Astrocyte (in vitro differentiated cells and primary cell): Measurements from ENCODE around the gene ARID5B. TPM values are rescaled to one million over a fixed set of nuclear protein-coding genes. Genes with fewer than 3 reads are reported as not detected.

ENCODE experiments used
- DNase-seq: peaks from one replicate; pipeline ENCODE4 v3.0.0-alpha.2; 2010; ENCODE audit warnings: low read depth
- FAIRE-seq: peaks from 2 replicates; lab custom pipeline; 2011; peaks lifted over from hg19 to GRCh38; lab: Jason Lieb, UNC
- H2AFZ ChIP-seq: 2 replicates; pipeline ENCODE4 v1.6.0; 2012; ENCODE audit warnings: low read depth, low read length, inconsistent platforms
- H3K27ac ChIP-seq: 2 replicates; pipeline ENCODE4 v1.5.1; 2011; ENCODE audit warnings: low read depth, low read length, inconsistent platforms
- H3K27me3 ChIP-seq: 2 replicates; pipeline ENCODE4 v1.6.0; 2011; ENCODE audit warnings: low read length, inconsistent platforms; ENCODE audit not compliant: insufficient read depth
- H3K36me3 ChIP-seq: 2 replicates; pipeline ENCODE4 v1.5.1; 2011; ENCODE audit warnings: low read length, inconsistent platforms; ENCODE audit not compliant: insufficient read depth
- H3K4me1 ChIP-seq: 2 replicates; pipeline ENCODE4 v1.5.1; 2011; ENCODE audit warnings: low read length, inconsistent platforms; ENCODE audit not compliant: insufficient read depth
- H3K4me2 ChIP-seq: 2 replicates; pipeline ENCODE4 v1.6.0; 2012; ENCODE audit warnings: low read length, inconsistent platforms
- H3K4me3 ChIP-seq: 2 replicates; pipeline ENCODE4 v1.5.1; 2011; ENCODE audit warnings: low read depth, mild to moderate bottlenecking, low read length, inconsistent platforms; ENCODE audit not compliant: insufficient read depth
- H3K79me2 ChIP-seq: 2 replicates; pipeline ENCODE4 v1.6.0; 2012; ENCODE audit warnings: mild to moderate bottlenecking, low read length, inconsistent platforms; ENCODE audit not compliant: insufficient read depth
- H3K9ac ChIP-seq: 2 replicates; pipeline ENCODE4 v1.6.0; 2012; ENCODE audit warnings: mild to moderate bottlenecking, low read length, inconsistent platforms
- H3K9me3 ChIP-seq: 2 replicates; pipeline ENCODE4 v1.5.1; 2012; ENCODE audit warnings: low read depth, mild to moderate bottlenecking, low read length, inconsistent platforms; ENCODE audit not compliant: insufficient read depth
- H4K20me1 ChIP-seq: 2 replicates; pipeline ENCODE4 v1.6.0; 2012; ENCODE audit warnings: low read length, inconsistent platforms; ENCODE audit not compliant: insufficient read depth
- H3K27ac Mint-ChIP-seq: one replicate; pipeline ENCODE4 v1.8.0; 2021; ENCODE audit warnings: mild to moderate bottlenecking, mixed read lengths; ENCODE audit not compliant: unreplicated experiment
- H3K27me3 Mint-ChIP-seq: one replicate; pipeline ENCODE4 v1.8.0; 2021; ENCODE audit warnings: low read depth, mixed read lengths; ENCODE audit not compliant: unreplicated experiment
- H3K36me3 Mint-ChIP-seq: one replicate; pipeline ENCODE4 v1.8.0; 2021; ENCODE audit warnings: low read depth, mixed read lengths; ENCODE audit not compliant: unreplicated experiment
- H3K4me1 Mint-ChIP-seq: one replicate; pipeline ENCODE4 v1.8.0; 2021; ENCODE audit warnings: low read depth, mixed read lengths; ENCODE audit not compliant: unreplicated experiment
- H3K4me3 Mint-ChIP-seq: one replicate; pipeline ENCODE4 v1.8.0; 2021; ENCODE audit warnings: mild to moderate bottlenecking, moderate library complexity, mixed read lengths; ENCODE audit not compliant: unreplicated experiment
- H3K9me3 Mint-ChIP-seq: one replicate; pipeline ENCODE4 v1.8.0; 2021; ENCODE audit warnings: mild to moderate bottlenecking, mixed read lengths; ENCODE audit not compliant: unreplicated experiment
- EZH2 ChIP-seq: IDR thresholded peaks from 2 replicates; pipeline ENCODE4 v1.6.1; 2012; ENCODE audit warnings: mild to moderate bottlenecking, low read length, inconsistent platforms; ENCODE audit not compliant: insufficient read depth
- total RNA-seq: library from RNA; stranded (reverse); gene quantifications from 2 replicates; pipeline ENCODE4 v1.2.1, GENCODE V29; 2021
- TF ChIP-seq, protein P1 (sequence below): IDR thresholded peaks from 2 replicates; pipeline ENCODE4 v1.5.1; 2011; ENCODE audit warnings: low read depth, mild to moderate bottlenecking, inconsistent platforms, low read length, moderate library complexity; ENCODE audit not compliant: insufficient read depth

Gene ARID5B
- total RNA-seq, 1 donor from 2014 or later, result 66.0 TPM

- FAIRE-seq, result no peak
- Mint-ChIP-seq H3K36me3 (peaks cover 25% of the 10 kb centered on the region), H3K4me1 (no peaks in the 10 kb centered on the region), H3K27ac (no peak overlapping the region), H3K9me3 (peaks cover 2% of the 10 kb centered on the region), H3K4me3 (no peak overlapping the region), H3K27me3 (no peaks in the 10 kb centered on the region)
- Histone ChIP-seq H4K20me1 (no peaks in the 10 kb centered on the region), H3K9ac (no peak overlapping the region), H3K4me2 (no peak overlapping the region), H3K4me1 (no peaks in the 10 kb centered on the region), H3K79me2 (peaks cover 18% of the 10 kb centered on the region), H3K4me3 (no peak overlapping the region), H3K27ac (no peak overlapping the region), H3K36me3 (peaks cover 2% of the 10 kb centered on the region), H3K9me3 (no peaks in the 10 kb centered on the region), H3K27me3 (no peaks in the 10 kb centered on the region), H2AFZ (no peak overlapping the region)
- DNase-seq, result no peak
- TF ChIP-seq, protein P1, sequence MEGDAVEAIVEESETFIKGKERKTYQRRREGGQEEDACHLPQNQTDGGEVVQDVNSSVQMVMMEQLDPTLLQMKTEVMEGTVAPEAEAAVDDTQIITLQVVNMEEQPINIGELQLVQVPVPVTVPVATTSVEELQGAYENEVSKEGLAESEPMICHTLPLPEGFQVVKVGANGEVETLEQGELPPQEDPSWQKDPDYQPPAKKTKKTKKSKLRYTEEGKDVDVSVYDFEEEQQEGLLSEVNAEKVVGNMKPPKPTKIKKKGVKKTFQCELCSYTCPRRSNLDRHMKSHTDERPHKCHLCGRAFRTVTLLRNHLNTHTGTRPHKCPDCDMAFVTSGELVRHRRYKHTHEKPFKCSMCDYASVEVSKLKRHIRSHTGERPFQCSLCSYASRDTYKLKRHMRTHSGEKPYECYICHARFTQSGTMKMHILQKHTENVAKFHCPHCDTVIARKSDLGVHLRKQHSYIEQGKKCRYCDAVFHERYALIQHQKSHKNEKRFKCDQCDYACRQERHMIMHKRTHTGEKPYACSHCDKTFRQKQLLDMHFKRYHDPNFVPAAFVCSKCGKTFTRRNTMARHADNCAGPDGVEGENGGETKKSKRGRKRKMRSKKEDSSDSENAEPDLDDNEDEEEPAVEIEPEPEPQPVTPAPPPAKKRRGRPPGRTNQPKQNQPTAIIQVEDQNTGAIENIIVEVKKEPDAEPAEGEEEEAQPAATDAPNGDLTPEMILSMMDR, result no peak
- no peak for TF ChIP-seq EZH2
These were observed 108.9 kb downstream of the ARID5B start for GRCh38 chr10:62010366-62010765.

GRCh38 chr10:62011558-62011957 is 110.1 kb downstream of the ARID5B start:
- Histone ChIP-seq H3K4me3 (no peak overlapping the region), H3K27me3 (no peaks in the 10 kb centered on the region), H3K9ac (no peak overlapping the region), H3K79me2 (peaks cover 20% of the 10 kb centered on the region), H3K4me2 (no peak overlapping the region), H3K27ac (no peak overlapping the region), H4K20me1 (no peaks in the 10 kb centered on the region), H2AFZ (no peak overlapping the region), H3K36me3 (peaks cover 2% of the 10 kb centered on the region), H3K4me1 (peaks cover 8% of the 10 kb centered on the region), H3K9me3 (no peaks in the 10 kb centered on the region)
- H3K4me3 Mint-ChIP-seq, result no peak overlapping the region
- H3K27ac Mint-ChIP-seq, result no peak overlapping the region
- peaks cover 2% of the 10 kb centered on the region for H3K9me3 Mint-ChIP-seq
- peaks cover 1% of the 10 kb centered on the region for H3K4me1 Mint-ChIP-seq
- peaks cover 18% of the 10 kb centered on the region for H3K36me3 Mint-ChIP-seq
- FAIRE-seq, result no peak
- no peak for DNase-seq
- TF ChIP-seq EZH2, result no peak
- TF ChIP-seq, protein P1, result no peak
- no peaks in the 10 kb centered on the region for H3K27me3 Mint-ChIP-seq

- H3K27ac Mint-ChIP-seq, result no peak overlapping the region
- H3K27me3 Mint-ChIP-seq, result no peaks in the 10 kb centered on the region
- H3K36me3 Mint-ChIP-seq, result peaks cover 15% of the 10 kb centered on the region
- H3K4me3 Mint-ChIP-seq, result no peak overlapping the region
- H3K27ac ChIP-seq, result no peak overlapping the region
- no peaks in the 10 kb centered on the region for H4K20me1 ChIP-seq
- peaks cover 14% of the 10 kb centered on the region for H3K4me1 ChIP-seq
- H3K36me3 ChIP-seq, result peaks cover 2% of the 10 kb centered on the region
- no peak overlapping the region for H2AFZ ChIP-seq
- peaks cover 2% of the 10 kb centered on the region for H3K9me3 Mint-ChIP-seq
- FAIRE-seq, result no peak
- no peak for TF ChIP-seq EZH2
- TF ChIP-seq, protein P1, result no peak
- DNase-seq, result no peak
- peaks cover 7% of the 10 kb centered on the region for H3K4me1 Mint-ChIP-seq
- no peaks in the 10 kb centered on the region for H3K27me3 ChIP-seq
- peaks cover 19% of the 10 kb centered on the region for H3K79me2 ChIP-seq
- H3K9me3 ChIP-seq, result no peaks in the 10 kb centered on the region
- H3K4me3 ChIP-seq, result no peak overlapping the region
- no peak overlapping the region for H3K9ac ChIP-seq
- H3K4me2 ChIP-seq, result no peak overlapping the region
These were observed 110.8 kb downstream of the ARID5B start for GRCh38 chr10:62012318-62012717.
